Natural killer cell (primary cell): ENCODE data around the gene HOXD10. TPM values are rescaled to one million over a fixed set of nuclear protein-coding genes. Genes with fewer than 3 reads are reported as not detected.

Experiments
- ATAC-seq, 3 donors: fragments of 150-1000 bp in 2 of 3; fragments of 200-7000 bp in 1 of 3; cut with Tn5 transposase; 1 replicate in 1 of 3; 2 replicates in 2 of 3; pipeline ENCODE4 v1.10.0; 2021; ENCODE audit warnings: mild to moderate bottlenecking in 2 of 3, moderate library complexity in 2 of 3
- DNase-seq, 2 donors: peaks; one replicate each; pipeline versions ENCODE4 v3.0.0 to v3.0.0-alpha.2; 2013 to 2021; ENCODE audit warnings: mixed read lengths in 1 of 2
- H3K27ac ChIP-seq: one replicate; pipeline ENCODE4 v1.5.1; 2013; ENCODE audit warnings: mild to moderate bottlenecking, low read length
- H3K27me3 ChIP-seq: one replicate; pipeline ENCODE4 v1.6.1; 2013; ENCODE audit warnings: low read length; ENCODE audit not compliant: control insufficient read depth, insufficient read depth
- H3K36me3 ChIP-seq: one replicate; pipeline ENCODE4 v1.6.1; 2013; ENCODE audit warnings: low read length; ENCODE audit not compliant: control insufficient read depth, insufficient read depth
- H3K4me1 ChIP-seq: one replicate; pipeline ENCODE4 v1.6.1; 2013; ENCODE audit warnings: low read length; ENCODE audit not compliant: control insufficient read depth, insufficient read depth
- H3K4me3 ChIP-seq: one replicate; pipeline ENCODE4 v1.5.1; 2013; ENCODE audit warnings: low read length
- H3K9me3 ChIP-seq: one replicate; pipeline ENCODE4 v1.6.1; 2013; ENCODE audit warnings: low read length; ENCODE audit not compliant: control insufficient read depth, insufficient read depth
- H3K27ac Mint-ChIP-seq, 2 donors: one replicate each; pipeline ENCODE4 v1.8.0; 2022; ENCODE audit warnings: mild to moderate bottlenecking in 2 of 2, mixed read lengths in 2 of 2, moderate library complexity in 1 of 2
- H3K27me3 Mint-ChIP-seq, 2 donors: one replicate each; pipeline ENCODE4 v1.8.0; 2022; ENCODE audit warnings: low read depth in 2 of 2, mixed read lengths in 2 of 2
- H3K36me3 Mint-ChIP-seq: one replicate; pipeline ENCODE4 v1.8.0; 2022; ENCODE audit warnings: mixed read lengths
- H3K4me1 Mint-ChIP-seq, 2 donors: one replicate each; pipeline ENCODE4 v1.8.0; 2022; ENCODE audit warnings: mixed read lengths in 2 of 2
- H3K4me3 Mint-ChIP-seq: one replicate; pipeline ENCODE4 v1.8.0; 2022; ENCODE audit warnings: mild to moderate bottlenecking, moderate library complexity, mixed read lengths
- H3K9me3 Mint-ChIP-seq, 2 donors: one replicate each; pipeline ENCODE4 v1.8.0; 2022; ENCODE audit warnings: mixed read lengths in 2 of 2
- WGBS: methylation state at CpG from one replicate; pipeline ENCODE4 v1.1.7; 2013; ENCODE audit warnings: missing lambda C conversion rate; ENCODE audit not compliant: insufficient coverage; 5-methylcytosine and 5-hydroxymethylcytosine counted together
- intact Hi-C: fragments of 100-400 bp; cut with micrococcal nuclease; formaldehyde crosslinking; loops from one replicate; pipeline ENCODE4 v1.14.2; 2022
- total RNA-seq, 4 donors: library from RNA; stranded (reverse); fragments of 120-200 nt in 1 of 4; gene quantifications; one replicate each; pipeline versions ENCODE4 v1.2.3 to v1.2.4, GENCODE V29; 2013 to 2022
- TF ChIP-seq, protein P1 (sequence below): fragments of 200-600 bp; IDR thresholded peaks from one replicate; pipeline ENCODE4 v1.8.0; 2022; ENCODE audit warnings: antibody characterized with exemption

HOXD10 gene
- total RNA-seq, 3 donors from 2014 or later (not counting 1 experiment from before 2014, with no cell fraction given): not detected

DNA sequence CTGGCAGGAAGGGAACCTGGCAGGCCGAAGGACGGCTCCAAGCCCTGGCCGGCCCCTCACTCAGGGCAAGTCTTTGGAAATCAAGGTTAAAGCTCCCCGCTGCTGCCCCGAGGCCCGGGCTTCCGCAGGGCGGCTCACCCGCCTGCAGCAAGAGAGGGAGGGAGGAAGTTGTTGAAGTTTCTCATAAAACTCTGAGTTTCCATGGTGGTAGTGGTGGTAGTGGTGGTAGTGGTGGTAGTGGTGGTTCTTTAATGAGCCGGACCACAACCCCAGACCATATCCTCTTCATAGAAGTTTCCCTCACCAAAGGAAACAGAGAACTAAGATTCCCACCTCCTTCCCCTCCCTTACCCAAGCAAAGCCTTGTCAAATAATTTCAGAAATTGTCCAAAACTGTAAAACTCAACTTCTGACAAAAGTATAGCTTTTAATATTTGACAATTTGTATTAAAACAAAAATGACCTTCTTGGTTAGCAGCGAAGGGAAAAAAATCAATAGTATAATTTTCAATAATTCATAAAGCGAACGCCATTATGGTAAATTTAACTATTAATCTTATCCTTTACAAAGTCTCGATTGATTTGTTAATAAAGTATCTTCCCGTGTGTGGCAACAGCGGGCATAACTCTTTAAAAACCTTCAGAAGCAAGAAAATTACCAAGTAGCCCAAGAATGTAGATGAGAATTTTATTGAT is 1.5 kb upstream of the HOXD10 start:
- H3K4me3 Mint-ChIP-seq: no peak overlapping the region
- Histone ChIP-seq H3K27me3 (peaks cover 94% of the 10 kb centered on the region), H3K4me3 (no peak overlapping the region), H3K36me3 (no peaks in the 10 kb centered on the region), H3K27ac (no peak overlapping the region), H3K4me1 (peaks cover 4% of the 10 kb centered on the region), H3K9me3 (peaks cover 16% of the 10 kb centered on the region)
- H3K27me3 Mint-ChIP-seq: peaks cover 78 to 84% of the 10 kb centered on the region in 2 donors
- peaks cover 9 to 11% of the 10 kb centered on the region in 2 donors for H3K4me1 Mint-ChIP-seq
- no peak for DNase-seq
- peaks cover 14% of the 10 kb centered on the region for H3K36me3 Mint-ChIP-seq
- no peak for ATAC-seq
- TF ChIP-seq, protein P1, sequence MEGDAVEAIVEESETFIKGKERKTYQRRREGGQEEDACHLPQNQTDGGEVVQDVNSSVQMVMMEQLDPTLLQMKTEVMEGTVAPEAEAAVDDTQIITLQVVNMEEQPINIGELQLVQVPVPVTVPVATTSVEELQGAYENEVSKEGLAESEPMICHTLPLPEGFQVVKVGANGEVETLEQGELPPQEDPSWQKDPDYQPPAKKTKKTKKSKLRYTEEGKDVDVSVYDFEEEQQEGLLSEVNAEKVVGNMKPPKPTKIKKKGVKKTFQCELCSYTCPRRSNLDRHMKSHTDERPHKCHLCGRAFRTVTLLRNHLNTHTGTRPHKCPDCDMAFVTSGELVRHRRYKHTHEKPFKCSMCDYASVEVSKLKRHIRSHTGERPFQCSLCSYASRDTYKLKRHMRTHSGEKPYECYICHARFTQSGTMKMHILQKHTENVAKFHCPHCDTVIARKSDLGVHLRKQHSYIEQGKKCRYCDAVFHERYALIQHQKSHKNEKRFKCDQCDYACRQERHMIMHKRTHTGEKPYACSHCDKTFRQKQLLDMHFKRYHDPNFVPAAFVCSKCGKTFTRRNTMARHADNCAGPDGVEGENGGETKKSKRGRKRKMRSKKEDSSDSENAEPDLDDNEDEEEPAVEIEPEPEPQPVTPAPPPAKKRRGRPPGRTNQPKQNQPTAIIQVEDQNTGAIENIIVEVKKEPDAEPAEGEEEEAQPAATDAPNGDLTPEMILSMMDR: no peak
- 7% methylated on average over 12 of the region's 16 CpGs for WGBS
- intact Hi-C loops: loop anchor here (5.0 kb wide), 1 partner anchor 38 kb away; no protein-coding TSS in a partner anchor
- H3K27ac Mint-ChIP-seq: no peak overlapping the region
- H3K9me3 Mint-ChIP-seq: peaks cover 2% of the 10 kb centered on the region in 2 donors

DNA sequence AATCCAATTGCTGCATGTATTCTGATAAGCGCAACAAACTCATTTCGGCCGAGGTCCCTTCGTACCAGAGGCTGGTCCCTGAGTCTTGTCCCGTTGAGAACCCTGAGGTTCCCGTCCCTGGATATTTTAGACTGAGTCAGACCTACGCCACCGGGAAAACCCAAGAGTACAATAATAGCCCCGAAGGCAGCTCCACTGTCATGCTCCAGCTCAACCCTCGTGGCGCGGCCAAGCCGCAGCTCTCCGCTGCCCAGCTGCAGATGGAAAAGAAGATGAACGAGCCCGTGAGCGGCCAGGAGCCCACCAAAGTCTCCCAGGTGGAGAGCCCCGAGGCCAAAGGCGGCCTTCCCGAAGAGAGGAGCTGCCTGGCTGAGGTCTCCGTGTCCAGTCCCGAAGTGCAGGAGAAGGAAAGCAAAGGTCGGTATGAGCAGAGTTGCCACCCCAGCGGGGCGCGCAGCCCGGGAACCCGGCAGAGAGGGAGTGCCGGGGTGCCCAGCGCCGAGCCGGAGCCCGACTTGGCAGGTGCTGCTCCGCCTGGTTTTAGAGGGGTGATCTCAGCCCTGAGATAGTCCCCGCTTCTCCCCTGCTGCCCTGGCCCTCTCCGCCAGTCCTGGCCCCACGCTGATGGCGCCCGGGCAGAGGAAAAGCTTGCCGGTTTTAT is 714 bp downstream of the HOXD10 start:
- H3K36me3 Mint-ChIP-seq: peaks cover 14% of the 10 kb centered on the region
- DNase-seq (no peak), ATAC-seq (no peak)
- TF ChIP-seq, protein P1: no peak
- Histone ChIP-seq H3K9me3 (peaks cover 13% of the 10 kb centered on the region), H3K27me3 (peaks cover 89% of the 10 kb centered on the region), H3K36me3 (no peaks in the 10 kb centered on the region), H3K4me3 (no peak overlapping the region), H3K27ac (no peak overlapping the region), H3K4me1 (peaks cover 5% of the 10 kb centered on the region)
- H3K27ac Mint-ChIP-seq: no peak overlapping the region
- intact Hi-C loops: no loop called here
- peaks cover 9 to 11% of the 10 kb centered on the region in 2 donors for H3K4me1 Mint-ChIP-seq
- H3K9me3 Mint-ChIP-seq: peaks cover 2% of the 10 kb centered on the region in 2 donors
- no peak overlapping the region for H3K4me3 Mint-ChIP-seq
- 25% methylated on average over 40 of the region's 40 CpGs for WGBS
- H3K27me3 Mint-ChIP-seq: peaks cover 75 to 77% of the 10 kb centered on the region in 2 donors

DNA sequence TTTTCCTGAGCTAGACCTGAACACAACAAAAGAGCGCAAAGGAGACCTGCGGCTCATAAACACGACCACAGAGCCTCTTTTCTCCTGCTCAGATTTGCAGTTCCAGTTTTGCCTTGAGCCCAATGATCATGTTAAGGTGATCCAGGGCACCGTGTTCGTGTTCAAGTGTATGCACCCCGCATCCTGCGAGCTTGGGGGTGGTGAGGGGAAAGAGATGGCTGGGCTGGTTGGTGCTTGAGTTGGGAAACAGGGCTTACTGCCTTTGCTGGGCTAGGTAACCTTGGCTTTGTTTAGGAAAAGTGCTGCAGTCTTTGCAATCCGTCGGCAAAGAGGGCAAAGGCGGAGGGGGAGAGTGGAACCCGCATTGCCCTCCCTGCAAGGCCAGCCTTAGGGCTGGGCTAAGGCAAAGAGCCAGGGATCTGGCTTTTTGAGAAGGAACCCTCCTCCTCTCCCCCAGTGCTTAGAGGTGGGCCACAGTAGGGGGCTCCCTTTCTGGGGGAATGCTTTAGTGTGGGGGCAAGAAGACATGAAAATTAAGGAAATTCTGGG is 1.3 kb downstream of the HOXD10 start:
- no peak for DNase-seq
- WGBS: 8% methylated on average over 11 of the region's 11 CpGs
- peaks cover 69 to 76% of the 10 kb centered on the region in 2 donors for H3K27me3 Mint-ChIP-seq
- no peak overlapping the region for H3K27ac ChIP-seq
- H3K4me1 Mint-ChIP-seq: peaks cover 9 to 11% of the 10 kb centered on the region in 2 donors
- H3K36me3 ChIP-seq: no peaks in the 10 kb centered on the region
- peaks cover 87% of the 10 kb centered on the region for H3K27me3 ChIP-seq
- intact Hi-C loops: no loop called here
- peaks cover 9% of the 10 kb centered on the region for H3K4me1 ChIP-seq
- no peak for ATAC-seq
- TF ChIP-seq, protein P1: no peak
- no peak overlapping the region for H3K4me3 Mint-ChIP-seq
- H3K36me3 Mint-ChIP-seq: peaks cover 14% of the 10 kb centered on the region
- H3K27ac Mint-ChIP-seq: no peak overlapping the region
- H3K9me3 ChIP-seq: peaks cover 13% of the 10 kb centered on the region
- H3K9me3 Mint-ChIP-seq: peaks cover 2% of the 10 kb centered on the region in 2 donors
- H3K4me3 ChIP-seq: no peak overlapping the region
